ENCODE measurements around the gene NF2.

DNA sequence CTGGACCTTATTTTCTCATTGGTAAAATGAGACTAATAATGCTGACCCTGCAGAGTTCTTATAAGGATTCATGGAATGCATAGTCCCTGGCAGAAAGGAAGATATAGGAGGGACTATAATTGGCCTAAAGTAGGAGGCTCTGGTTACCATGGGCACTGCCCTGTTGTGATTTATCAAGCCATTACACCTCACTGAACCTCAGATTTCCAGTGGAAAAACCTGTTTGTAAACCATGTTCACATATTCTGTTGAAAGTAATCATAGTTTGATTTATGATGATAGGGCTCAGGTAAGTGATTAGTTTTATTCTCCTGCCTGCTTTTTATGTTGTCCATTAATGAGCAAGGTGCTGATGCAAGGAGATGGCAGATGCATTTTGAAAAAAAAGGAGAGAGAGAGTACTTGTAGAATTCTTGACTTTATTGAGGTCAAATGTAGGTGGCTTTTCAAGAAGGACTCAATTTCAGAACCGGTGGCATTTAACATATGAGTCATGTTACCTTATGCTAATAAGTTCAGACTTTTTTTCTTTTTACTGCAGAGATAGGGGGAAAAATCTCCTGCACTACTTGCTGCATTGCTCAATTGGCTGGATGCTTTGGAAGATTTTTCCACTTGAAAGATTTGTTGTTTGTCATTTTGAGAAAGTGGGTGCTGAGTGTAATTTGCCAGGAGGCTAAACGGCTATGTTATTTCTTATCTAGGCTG is 14.6 kb downstream of the NF2 start:
- TF ChIP-seq, protein P1, sequence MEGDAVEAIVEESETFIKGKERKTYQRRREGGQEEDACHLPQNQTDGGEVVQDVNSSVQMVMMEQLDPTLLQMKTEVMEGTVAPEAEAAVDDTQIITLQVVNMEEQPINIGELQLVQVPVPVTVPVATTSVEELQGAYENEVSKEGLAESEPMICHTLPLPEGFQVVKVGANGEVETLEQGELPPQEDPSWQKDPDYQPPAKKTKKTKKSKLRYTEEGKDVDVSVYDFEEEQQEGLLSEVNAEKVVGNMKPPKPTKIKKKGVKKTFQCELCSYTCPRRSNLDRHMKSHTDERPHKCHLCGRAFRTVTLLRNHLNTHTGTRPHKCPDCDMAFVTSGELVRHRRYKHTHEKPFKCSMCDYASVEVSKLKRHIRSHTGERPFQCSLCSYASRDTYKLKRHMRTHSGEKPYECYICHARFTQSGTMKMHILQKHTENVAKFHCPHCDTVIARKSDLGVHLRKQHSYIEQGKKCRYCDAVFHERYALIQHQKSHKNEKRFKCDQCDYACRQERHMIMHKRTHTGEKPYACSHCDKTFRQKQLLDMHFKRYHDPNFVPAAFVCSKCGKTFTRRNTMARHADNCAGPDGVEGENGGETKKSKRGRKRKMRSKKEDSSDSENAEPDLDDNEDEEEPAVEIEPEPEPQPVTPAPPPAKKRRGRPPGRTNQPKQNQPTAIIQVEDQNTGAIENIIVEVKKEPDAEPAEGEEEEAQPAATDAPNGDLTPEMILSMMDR (IDR thresholded peaks at IDR 0.05) = no peak
- no peak for TF ChIP-seq ZFX (IDR thresholded peaks at IDR 0.05; ENCODE audit: borderline replicate concordance)
